DND-41 (cell line): Measurements from ENCODE around the gene ACTN1.

ENCODE experiments used
- ATAC-seq: fragments of 200-7000 bp; cut with Tn5 transposase; 3 replicates; pipeline ENCODE4 v1.9.1; 2021; ENCODE audit warnings: low read depth; ENCODE audit not compliant: insufficient read depth
- DNase-seq: peaks from one replicate; pipeline ENCODE4 v3.0.0-alpha.2; 2020
- H2AFZ ChIP-seq: 2 replicates; pipeline ENCODE4 v1.6.0; 2012; ENCODE audit warnings: low read depth, low read length
- H3K27ac ChIP-seq: 2 replicates; pipeline ENCODE4 v1.5.1; 2012; ENCODE audit warnings: low read length, inconsistent platforms
- H3K27me3 ChIP-seq: fragments of 200-600 bp; sonication (generic); 2 replicates; pipeline ENCODE4 v1.6.0; 2012; ENCODE audit warnings: low read length, mild to moderate bottlenecking, inconsistent platforms; ENCODE audit not compliant: insufficient read depth, poor library complexity
- H3K36me3 ChIP-seq: 2 replicates; pipeline ENCODE4 v1.5.1; 2012; ENCODE audit warnings: low read length, inconsistent platforms; ENCODE audit not compliant: insufficient read depth
- H3K4me1 ChIP-seq: 2 replicates; pipeline ENCODE4 v1.5.1; 2012; ENCODE audit warnings: mild to moderate bottlenecking, low read length; ENCODE audit not compliant: insufficient read depth
- H3K4me2 ChIP-seq: 2 replicates; pipeline ENCODE4 v1.6.0; 2012; ENCODE audit warnings: mild to moderate bottlenecking, moderate library complexity, low read length, inconsistent platforms; ENCODE audit not compliant: insufficient read depth
- H3K4me3 ChIP-seq, 2 experiments: fragments of 200-600 bp in 1 of 2; shearing (Covaris generic) in 1 of 2; 2 replicates each; pipeline ENCODE4 v1.5.1; 2012 to 2016; ENCODE audit warnings: inconsistent platforms in 2 of 2, low read length in 2 of 2, mild to moderate bottlenecking in 2 of 2, low read depth in 1 of 2, moderate library complexity in 1 of 2
- H3K79me2 ChIP-seq: 2 replicates; pipeline ENCODE4 v1.6.0; 2012; ENCODE audit warnings: low read length, inconsistent platforms; ENCODE audit not compliant: insufficient read depth
- H3K9ac ChIP-seq: 2 replicates; pipeline ENCODE4 v1.6.0; 2012; ENCODE audit warnings: low read depth, mild to moderate bottlenecking, inconsistent platforms, low read length, moderate library complexity
- H3K9me3 ChIP-seq: 2 replicates; pipeline ENCODE4 v1.5.1; 2012; ENCODE audit warnings: low read length, moderate library complexity, mild to moderate bottlenecking, inconsistent platforms; ENCODE audit not compliant: insufficient read depth, severe bottlenecking
- H4K20me1 ChIP-seq: 2 replicates; pipeline ENCODE4 v1.6.0; 2012; ENCODE audit warnings: low read length; ENCODE audit not compliant: insufficient read depth
- CTCF ChIP-seq: IDR thresholded peaks from 2 replicates; pipeline ENCODE4 v1.5.1; 2012; ENCODE audit warnings: borderline replicate concordance, low read length, moderate library complexity, mild to moderate bottlenecking; ENCODE audit not compliant: poor library complexity, severe bottlenecking; ENCODE audit errors: extremely low read depth
- EZH2 ChIP-seq: IDR thresholded peaks from 3 replicates; pipeline ENCODE4 v1.6.1; 2012; ENCODE audit warnings: borderline replicate concordance, low read depth, mild to moderate bottlenecking, moderate library complexity, low read length, inconsistent platforms; ENCODE audit not compliant: severe bottlenecking

ACTN1 gene

GRCh38 chr14:68941820-68942219 is 37.3 kb downstream of the ACTN1 start:
- Histone ChIP-seq H4K20me1 (peaks cover 90% of the 10 kb centered on the region), H3K79me2 (peaks cover 94% of the 10 kb centered on the region), H3K4me3 (no peak overlapping the region), H2AFZ (no peak overlapping the region), H3K4me2 (no peak overlapping the region), H3K27me3 (no peaks in the 10 kb centered on the region), H3K4me1 (no peaks in the 10 kb centered on the region), H3K36me3 (peaks cover 10% of the 10 kb centered on the region; the same call in 1 of the 2 replicates), H3K27ac (no peak overlapping the region), H3K9ac (no peak overlapping the region), H3K9me3 (no peaks in the 10 kb centered on the region)
- ATAC-seq (no peak), DNase-seq (no peak)
- TF ChIP-seq EZH2 (no peak), CTCF (peak; percentile 5)

DNA sequence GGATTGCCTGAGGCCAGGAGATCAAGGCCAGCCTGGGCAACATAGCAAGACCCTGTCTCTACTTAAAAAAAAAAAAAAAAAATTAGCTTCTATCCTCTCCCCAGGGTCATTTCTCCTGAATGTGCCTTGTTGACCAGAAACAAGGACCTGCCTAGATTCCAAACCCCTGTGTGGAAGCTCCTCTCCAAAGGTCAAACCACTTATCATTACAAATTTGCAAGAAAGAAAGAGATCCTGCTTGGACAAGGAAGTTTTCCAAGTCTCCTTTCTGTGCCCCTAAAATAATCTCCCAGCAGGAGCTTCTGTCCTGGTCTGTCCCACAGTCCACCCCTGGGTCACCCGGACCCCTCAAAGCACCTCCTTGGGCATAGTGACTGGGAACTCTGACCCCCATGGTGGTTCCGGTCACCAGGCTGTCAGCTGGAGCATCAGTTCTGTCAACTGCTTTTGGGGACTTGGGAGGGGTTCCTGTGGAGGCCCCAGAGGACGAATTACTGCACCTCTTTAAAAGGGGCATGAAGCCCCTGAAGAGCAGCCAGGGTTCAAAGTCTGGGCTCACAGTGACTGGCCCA is 38.4 kb downstream of the ACTN1 start:
- peaks cover 89% of the 10 kb centered on the region for H4K20me1 ChIP-seq
- no peaks in the 10 kb centered on the region for H3K4me1 ChIP-seq
- DNase-seq (no peak), ATAC-seq (no peak)
- H3K27ac ChIP-seq, result no peak overlapping the region
- no peaks in the 10 kb centered on the region for H3K9me3 ChIP-seq
- no peak overlapping the region for H3K4me2 ChIP-seq
- no peak overlapping the region for H3K9ac ChIP-seq
- H3K36me3 ChIP-seq, result peaks cover 10% of the 10 kb centered on the region; the same call in 1 of the 2 replicates
- H3K27me3 ChIP-seq, result no peaks in the 10 kb centered on the region
- TF ChIP-seq CTCF (no peak), EZH2 (no peak)
- H2AFZ ChIP-seq, result no peak overlapping the region
- H3K79me2 ChIP-seq, result peaks cover 94% of the 10 kb centered on the region
- no peak overlapping the region for H3K4me3 ChIP-seq

- Histone ChIP-seq H3K27me3 (no peaks in the 10 kb centered on the region), H3K4me2 (no peak overlapping the region), H2AFZ (no peak overlapping the region), H4K20me1 (peaks cover 84% of the 10 kb centered on the region), H3K9me3 (no peaks in the 10 kb centered on the region), H3K4me3 (no peak overlapping the region), H3K27ac (no peak overlapping the region), H3K36me3 (peaks cover 10% of the 10 kb centered on the region; the same call in 1 of the 2 replicates), H3K4me1 (no peaks in the 10 kb centered on the region), H3K9ac (no peak overlapping the region), H3K79me2 (peaks cover 89% of the 10 kb centered on the region)
- ATAC-seq (no peak), DNase-seq (no peak)
- TF ChIP-seq CTCF (no peak), EZH2 (no peak)
Measured at GRCh38 chr14:68939893-68940613, 39.0 kb downstream of the ACTN1 start.
